Gastroesophageal sphincter (tissue), 4 donors: Measurements from ENCODE around the gene RETSAT. TPM values are rescaled to one million over a fixed set of nuclear protein-coding genes. Genes with fewer than 3 reads are reported as not detected.

Experiments used
- ATAC-seq: fragments of 150-250 bp; one replicate; pipeline ENCODE4 v1.9.1; 2016; ENCODE audit warnings: mild to moderate bottlenecking, moderate library complexity
- H3K27ac ChIP-seq, 4 donors: fragments of 200-600 bp; sonication (generic) in 3 of 4; 1 replicate in 3 of 4; 2 replicates in 1 of 4; pipeline ENCODE4 v1.5.1; 2016 to 2019
- H3K27me3 ChIP-seq: fragments of 200-600 bp; sonication (generic); one replicate; pipeline ENCODE4 v1.5.1; 2019
- H3K36me3 ChIP-seq, 2 donors: fragments of 200-600 bp; sonication (generic); one replicate each; pipeline ENCODE4 v1.5.1; 2019; ENCODE audit warnings: control low read depth in 1 of 2
- H3K4me1 ChIP-seq, 3 donors: fragments of 200-600 bp; sonication (generic); 1 replicate in 2 of 3; 2 replicates in 1 of 3; pipeline ENCODE4 v1.5.1; 2016 to 2019; ENCODE audit warnings: control low read depth in 2 of 3
- H3K4me3 ChIP-seq, 2 donors: fragments of 200-600 bp; sonication (generic); one replicate each; pipeline ENCODE4 v1.5.1; 2019; ENCODE audit warnings: mild to moderate bottlenecking in 1 of 2, moderate library complexity in 1 of 2
- H3K9me3 ChIP-seq, 3 donors: fragments of 200-600 bp; sonication (generic); one replicate each; pipeline ENCODE4 v1.5.1; 2017 to 2019; ENCODE audit warnings: control low read depth in 2 of 3
- CTCF ChIP-seq, 4 experiments: fragments of 200-600 bp in 2 of 4; fragments of 450-650 bp in 2 of 4; sonication (generic) in 1 of 4; IDR thresholded peaks; one replicate each; pipeline ENCODE4 v1.5.1; 2017 to 2019; ENCODE audit warnings: antibody characterized with exemption in 4 of 4, mild to moderate bottlenecking in 2 of 4, moderate library complexity in 2 of 4
- EP300 ChIP-seq: sonication (generic); formaldehyde crosslinking; IDR thresholded peaks from one replicate; pipeline ENCODE4 v1.6.1; 2017; ENCODE audit warnings: antibody characterized with exemption, mild to moderate bottlenecking
- POLR2A ChIP-seq, 2 donors: fragments of 450-650 bp; IDR thresholded peaks; one replicate each; pipeline ENCODE4 v1.6.1; 2017; ENCODE audit warnings: antibody characterized with exemption in 2 of 2, mild to moderate bottlenecking in 2 of 2, moderate library complexity in 1 of 2
- POLR2AphosphoS5 ChIP-seq: sonication (generic); formaldehyde crosslinking; IDR thresholded peaks from one replicate; pipeline ENCODE4 v1.6.1; 2017; ENCODE audit warnings: antibody characterized with exemption
- WGBS, 2 donors: methylation state at CpG; one replicate each; pipeline ENCODE4 v1.1.5; 2018; ENCODE audit warnings: low coverage in 1 of 2; 5-methylcytosine and 5-hydroxymethylcytosine counted together
- total RNA-seq, 4 donors: library from RNA; depleted of rRNA; stranded (reverse); fragments of >200 nt; gene quantifications; one replicate each; pipeline ENCODE4 v1.1.0, GENCODE V29; 2016

The RETSAT gene
- total RNA-seq, 4 donors from 2014 or later, result 29.5 to 61.8 (median 44.9) TPM

- WGBS, 2 donors, result 95 to 97% methylated on average over 5 to 8 of the region's 8 CpGs
- TF ChIP-seq CTCF (IDR thresholded peaks at IDR 0.05), result no peak
- no peak for TF ChIP-seq EP300
- TF ChIP-seq POLR2A (IDR thresholded peaks at IDR 0.05), result no peak
- no peak for TF ChIP-seq POLR2AphosphoS5
Observed at GRCh38 chr2:85400023-85400422, 45.7 kb upstream of the RETSAT start.

DNA sequence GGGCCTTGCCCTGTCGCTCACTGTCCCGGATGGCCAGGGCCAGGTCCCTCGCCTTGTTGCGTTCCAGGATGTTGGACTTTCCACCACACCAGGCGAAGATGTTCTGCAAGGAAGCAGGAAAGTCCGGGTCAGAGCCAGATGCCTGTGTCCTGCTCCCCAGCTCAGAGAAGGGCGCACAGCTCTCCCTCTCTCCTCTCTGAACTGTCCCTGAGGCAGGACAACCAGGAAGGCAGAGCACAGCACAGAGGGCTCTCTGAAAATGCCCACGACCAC lies 44.8 kb upstream of the RETSAT start:
- no peak for ATAC-seq
- Histone ChIP-seq H3K9me3 (no peaks in the 10 kb centered on the region), H3K4me1 (peaks cover 0 to 35% (median 0%) of the 10 kb centered on the region in 3 donors), H3K4me3 (no peak overlapping the region), H3K27me3 (no peaks in the 10 kb centered on the region), H3K27ac (no peak overlapping the region), H3K36me3 (peaks cover 0 to 40% of the 10 kb centered on the region in 2 donors)
- no peak for TF ChIP-seq CTCF (IDR thresholded peaks at IDR 0.05)
- no peak for TF ChIP-seq POLR2A (IDR thresholded peaks at IDR 0.05)
- no peak for TF ChIP-seq EP300
- no peak for TF ChIP-seq POLR2AphosphoS5
- 100% methylated on average over 2 of the region's 8 CpGs; no CpG with 5 or more reads in 1 of the 2 donors for WGBS, 2 donors

More at GRCh38 chr2:85400023-85400422, 45.7 kb upstream of the RETSAT start:
- Histone ChIP-seq H3K4me3 (no peak overlapping the region), H3K36me3 (peaks cover 0 to 31% of the 10 kb centered on the region in 2 donors), H3K4me1 (peaks cover 0 to 30% (median 0%) of the 10 kb centered on the region in 3 donors), H3K27ac (no peak overlapping the region), H3K9me3 (no peaks in the 10 kb centered on the region), H3K27me3 (no peaks in the 10 kb centered on the region)
- ATAC-seq, result no peak

- Histone ChIP-seq H3K4me1 (peaks cover 0 to 39% (median 0%) of the 10 kb centered on the region in 3 donors), H3K9me3 (no peaks in the 10 kb centered on the region), H3K27ac (peak overlapping the region in 1 of 4 donors; percentile 77), H3K36me3 (peaks cover 0 to 44% of the 10 kb centered on the region in 2 donors), H3K27me3 (no peaks in the 10 kb centered on the region), H3K4me3 (no peak overlapping the region)
- WGBS, 2 donors, result 75% methylated on average over 2 of the region's 8 CpGs; no CpG with 5 or more reads in 1 of the 2 donors
- TF ChIP-seq POLR2AphosphoS5 (no peak), CTCF (IDR thresholded peaks at IDR 0.05) (no peak), POLR2A (IDR thresholded peaks at IDR 0.05) (no peak), EP300 (no peak)
- ATAC-seq, result no peak
Observed at GRCh38 chr2:85398426-85399182, 44.3 kb upstream of the RETSAT start.

DNA sequence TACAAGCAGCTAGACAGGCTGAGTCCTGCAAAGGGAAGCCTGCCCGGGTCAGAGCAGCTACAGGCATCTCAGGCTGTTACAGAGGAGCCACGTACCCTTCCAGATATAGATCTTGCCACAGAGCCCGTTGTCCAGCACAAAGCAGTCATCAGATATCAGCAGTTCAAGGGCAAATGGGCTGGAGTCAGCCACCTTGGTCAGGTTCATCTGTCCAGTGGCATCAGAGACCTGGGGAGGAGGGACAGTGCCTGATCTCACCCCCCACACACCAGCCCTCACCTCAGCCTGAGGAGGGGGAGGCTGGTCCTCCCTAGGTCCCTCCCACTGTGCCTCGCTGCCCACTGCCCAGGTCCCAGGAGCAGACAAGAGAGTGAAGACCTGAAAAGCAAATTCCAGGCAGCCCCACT lies 43.6 kb upstream of the RETSAT start:
- no peak for TF ChIP-seq POLR2A (IDR thresholded peaks at IDR 0.05)
- TF ChIP-seq EP300, result no peak
- TF ChIP-seq CTCF (IDR thresholded peaks at IDR 0.05), result no peak
- TF ChIP-seq POLR2AphosphoS5, result no peak
- no peaks in the 10 kb centered on the region for H3K27me3 ChIP-seq
- peaks cover 0 to 39% (median 0%) of the 10 kb centered on the region in 3 donors for H3K4me1 ChIP-seq
- H3K27ac ChIP-seq, result peak overlapping the region in 1 of 4 donors; percentile 77
- peaks cover 0 to 44% of the 10 kb centered on the region in 2 donors for H3K36me3 ChIP-seq
- ATAC-seq, result no peak
- H3K4me3 ChIP-seq, result no peak overlapping the region
- no peaks in the 10 kb centered on the region for H3K9me3 ChIP-seq
- 75% methylated on average over 3 of the region's 4 CpGs; no CpG with 5 or more reads in 1 of the 2 donors for WGBS, 2 donors
